GM12892 (cell line): ENCODE measurements around the gene PRAME.

Experiments used
- DNase-seq: peaks from one replicate; pipeline ENCODE4 v3.0.0; 2011; ENCODE audit not compliant: insufficient read length
- FAIRE-seq: peaks from 2 replicates; lab custom pipeline; 2011; peaks lifted over from hg19 to GRCh38; lab: Jason Lieb, UNC
- POLR2A ChIP-seq: IDR thresholded peaks from 2 replicates; pipeline ENCODE4 v1.6.1; 2011; ENCODE audit warnings: low read depth, low read length, control low read depth
- POLR2AphosphoS5 ChIP-seq: IDR thresholded peaks from 2 replicates; pipeline ENCODE4 v1.6.1; 2011; ENCODE audit warnings: low read depth, low read length, control low read depth
- TAF1 ChIP-seq: IDR thresholded peaks from 2 replicates; pipeline ENCODE4 v1.6.1; 2011; ENCODE audit warnings: low read depth, mild to moderate bottlenecking, control low read depth, low read length, borderline replicate concordance

The PRAME gene

GRCh38 chr22:22508274-22509176 lies 50.5 kb downstream of the PRAME start, which contains the start of gene ZNF280B:
Gene ZNF280B (minus strand): TSS chr22:22508742. CDS start chr22:22489398, 19,344 bp downstream.
- TF ChIP-seq TAF1 (no peak), POLR2A (peak; percentile 69; the same call in 1 of the 2 replicates)
- FAIRE-seq (peak; percentile 99), DNase-seq (peak; percentile 79)

- FAIRE-seq (no peak), DNase-seq (no peak)
- TF ChIP-seq TAF1 (no peak), POLR2AphosphoS5 (no peak), POLR2A (no peak)
Observed at GRCh38 chr22:22507743-22508273, 51.3 kb downstream of the PRAME start.

GRCh38 chr22:22506736-22507135 lies 52.3 kb downstream of the PRAME start:
- no peak for DNase-seq
- FAIRE-seq: no peak
- TF ChIP-seq POLR2AphosphoS5 (no peak), POLR2A (no peak)

GRCh38 chr22:22498267-22498666 lies 60.8 kb downstream of the PRAME start:
- FAIRE-seq (no peak), DNase-seq (no peak)
- TF ChIP-seq TAF1 (no peak), POLR2AphosphoS5 (no peak), POLR2A (no peak)
